GM18951 (cell line): ENCODE measurements around the gene PDE4D.

Experiments used
- POLR2A ChIP-seq: IDR thresholded peaks from 4 replicates; pipeline ENCODE4 v1.6.1; 2011; ENCODE audit warnings: mild to moderate bottlenecking; ENCODE audit not compliant: insufficient read length, insufficient read depth; ENCODE audit errors: extremely low read depth
- in situ Hi-C: fragments of 300-500 bp; cut with MboI; formaldehyde crosslinking; loops from one replicate; pipeline ENCODE4 v1.12.0; 2022; ENCODE audit warnings: low sequenced_read_pairs, mixed read lengths, inconsistent platforms; ENCODE audit not compliant: unreplicated experiment

PDE4D gene

DNA sequence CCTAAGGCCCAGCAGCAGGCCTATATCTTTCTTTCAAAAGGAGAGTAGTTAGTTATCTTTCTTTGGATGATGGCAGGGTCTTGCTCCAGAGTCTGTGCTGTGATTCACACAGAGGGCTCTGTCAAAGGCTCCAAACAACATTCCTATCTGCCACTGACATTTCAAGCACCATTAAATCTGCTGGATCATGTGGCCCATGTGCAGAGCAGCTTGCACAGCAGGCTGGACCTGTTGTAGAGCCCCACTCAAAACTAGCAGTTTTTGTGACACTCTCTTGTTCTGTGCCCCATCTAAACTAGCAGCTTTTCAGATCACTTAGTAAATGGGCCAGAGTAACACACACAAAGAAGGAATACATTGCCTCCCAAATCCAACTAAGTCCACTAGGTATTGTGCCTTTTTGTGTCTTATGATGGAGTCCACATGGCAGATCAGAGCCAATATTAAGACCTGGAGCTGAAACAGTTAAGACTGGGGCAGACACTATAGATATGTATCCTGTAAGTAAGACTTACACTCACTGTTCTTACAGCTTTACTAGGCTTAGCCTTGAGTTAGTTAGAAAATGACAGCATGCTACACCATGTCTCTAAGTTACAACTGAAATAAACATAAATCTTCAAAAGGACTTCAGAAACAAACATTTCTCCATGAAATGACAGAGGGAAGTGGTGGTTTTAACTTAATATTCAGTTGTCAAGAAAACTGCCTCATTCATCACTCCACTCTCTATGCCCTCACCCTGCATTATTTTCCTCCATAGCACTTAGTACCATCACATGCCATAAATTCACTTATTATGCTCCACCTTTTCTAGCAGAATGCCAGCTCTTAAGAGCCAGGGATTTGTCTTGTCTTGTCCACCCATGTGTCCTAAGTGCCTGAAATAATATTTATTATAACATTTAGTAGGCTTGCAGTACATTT lies 909.7 kb downstream of the PDE4D start:
- in situ Hi-C loops = no loop called here
- TF ChIP-seq POLR2A = no peak

DNA sequence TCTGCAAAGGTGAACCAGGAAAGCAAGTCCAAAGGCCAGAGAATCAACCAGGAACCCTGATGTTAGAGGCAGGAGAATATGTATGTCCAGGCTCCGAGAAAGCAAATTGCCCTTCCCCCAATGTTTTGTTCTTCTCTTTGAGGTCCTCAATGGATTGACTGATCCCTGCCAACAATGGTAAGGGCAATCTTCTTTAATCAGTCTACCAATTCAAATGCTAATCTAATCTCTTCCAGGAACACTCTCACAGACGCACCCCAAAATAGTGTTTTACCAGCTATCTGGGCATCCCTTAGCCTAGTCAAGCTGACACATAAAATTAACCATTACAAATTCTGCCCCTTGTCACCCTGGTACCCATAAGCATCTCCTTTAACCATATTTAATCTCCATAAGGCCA lies 912.6 kb downstream of the PDE4D start:
- no peak for TF ChIP-seq POLR2A
- in situ Hi-C loops = no loop called here

DNA sequence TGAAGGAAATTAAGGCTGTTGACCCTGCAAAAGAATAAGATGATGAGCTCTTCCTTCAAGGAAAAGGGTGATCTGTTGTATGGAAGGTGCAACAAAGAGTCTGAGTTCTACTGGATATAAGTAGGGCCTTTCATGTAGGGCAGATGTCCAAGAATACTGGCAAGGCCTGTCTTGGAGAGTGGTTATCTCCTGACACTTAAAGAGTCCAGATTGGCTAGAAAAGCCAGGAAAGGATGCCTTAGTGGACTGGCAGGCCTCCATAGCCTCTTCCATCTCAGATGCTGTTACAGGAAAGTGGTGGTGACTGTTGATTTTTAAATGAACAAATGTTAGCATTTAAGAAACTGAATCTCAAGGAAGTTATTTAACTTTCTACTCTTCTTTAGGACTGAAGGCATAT lies 914.4 kb downstream of the PDE4D start:
- in situ Hi-C loops = no loop called here

DNA sequence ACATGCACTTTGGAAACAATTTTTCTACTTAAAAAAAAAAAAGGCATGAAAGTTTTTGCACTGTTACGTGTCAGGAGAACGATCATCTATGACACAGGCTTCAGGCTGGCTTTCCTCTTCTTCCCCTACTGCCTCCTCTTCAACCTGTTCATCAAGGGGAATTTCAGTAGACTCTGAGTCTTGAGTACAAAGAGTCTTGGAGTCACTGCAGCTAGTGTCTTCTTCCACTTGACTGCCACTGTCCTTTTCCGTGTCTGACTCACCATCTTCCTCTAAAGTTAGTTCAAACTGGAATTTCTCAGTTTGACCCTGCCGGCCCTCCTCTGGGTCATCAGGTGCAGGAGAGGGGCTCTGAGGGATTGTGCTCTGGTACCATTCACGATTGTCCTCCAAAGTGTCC lies 918.9 kb downstream of the PDE4D start:
- in situ Hi-C loops = no loop called here

More for the DNA sequence above, 914.4 kb downstream of the PDE4D start:
- TF ChIP-seq POLR2A = no peak

DNA sequence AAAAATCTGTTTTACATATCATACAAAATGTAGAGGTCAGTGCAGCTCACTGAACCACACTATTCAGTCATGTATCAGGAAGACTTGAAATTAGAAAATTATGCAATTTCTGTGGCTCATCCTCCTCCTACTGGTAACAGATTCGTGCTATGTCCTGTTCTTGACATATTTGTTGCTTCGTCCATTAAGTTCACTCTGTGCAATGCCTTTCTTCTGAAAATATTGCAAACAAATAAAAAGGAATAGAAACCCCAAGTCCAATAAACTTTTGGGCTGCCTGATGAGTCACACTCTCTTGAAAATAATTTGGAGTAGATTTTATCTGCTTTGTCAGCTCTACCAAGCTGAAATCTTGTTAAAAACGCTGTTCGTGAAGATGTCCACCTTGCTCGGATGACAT lies 919.4 kb downstream of the PDE4D start:
- TF ChIP-seq POLR2A = no peak
- in situ Hi-C loops = no loop called here

More for the DNA sequence above, 918.9 kb downstream of the PDE4D start:
- TF ChIP-seq POLR2A = no peak

DNA sequence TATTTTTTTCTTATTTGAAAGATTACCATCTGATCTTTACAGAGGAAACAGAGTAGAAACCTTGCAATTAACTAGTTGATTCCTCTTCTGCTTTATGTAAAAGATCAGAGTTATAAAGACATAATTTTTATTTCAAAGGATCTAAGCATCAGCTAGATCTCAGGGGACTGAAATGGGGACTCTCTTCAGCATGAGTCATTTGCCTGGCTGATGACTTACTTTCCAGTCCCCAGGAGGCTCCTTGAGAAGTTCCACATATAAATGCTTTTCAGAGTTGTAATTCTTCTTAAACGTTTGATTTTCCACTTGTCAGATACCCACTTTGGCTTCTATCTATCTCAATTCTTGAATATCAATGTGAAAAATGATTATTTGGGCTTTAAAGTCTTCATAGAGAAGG lies 921.2 kb downstream of the PDE4D start:
- in situ Hi-C loops = no loop called here
- no peak for TF ChIP-seq POLR2A

DNA sequence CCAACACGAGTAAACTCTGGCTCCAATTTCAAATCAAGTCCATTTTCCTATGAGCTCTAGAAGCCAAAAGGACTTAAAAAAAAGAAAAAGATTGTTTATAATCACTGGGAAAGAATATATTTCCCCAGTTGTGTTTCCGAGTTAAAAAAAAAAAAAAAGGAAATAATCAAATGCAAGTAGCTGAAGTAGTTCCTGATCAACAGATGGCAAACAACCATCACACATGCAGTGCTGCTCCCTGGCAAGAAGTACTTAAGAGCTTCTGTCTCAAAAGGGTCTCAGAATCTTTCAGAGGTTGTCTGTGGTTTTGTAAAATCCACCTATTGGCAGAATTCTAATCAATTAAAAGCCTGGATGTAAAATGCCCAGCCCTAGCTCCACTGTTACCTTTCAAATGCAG lies 922.8 kb downstream of the PDE4D start:
- in situ Hi-C loops = no loop called here
- TF ChIP-seq POLR2A = no peak

DNA sequence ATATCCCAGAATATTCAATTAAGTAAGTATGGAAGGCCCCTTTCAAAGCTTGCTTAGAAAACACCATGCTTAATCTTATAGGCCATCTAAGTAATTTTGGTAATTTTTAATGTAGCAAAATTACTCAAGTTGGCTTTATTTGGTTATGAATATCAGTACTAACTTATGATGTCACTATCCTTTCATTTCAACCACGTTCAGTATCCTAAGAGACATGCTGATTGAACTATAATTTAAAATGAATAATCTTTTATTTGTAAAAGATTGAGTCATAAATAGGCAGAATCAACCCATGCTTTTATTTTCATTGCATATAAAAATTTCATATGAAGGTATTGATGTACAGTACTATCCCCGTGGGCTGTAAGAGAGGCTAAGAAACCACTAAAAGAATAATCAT lies 923.7 kb downstream of the PDE4D start:
- TF ChIP-seq POLR2A = no peak
- in situ Hi-C loops = no loop called here

DNA sequence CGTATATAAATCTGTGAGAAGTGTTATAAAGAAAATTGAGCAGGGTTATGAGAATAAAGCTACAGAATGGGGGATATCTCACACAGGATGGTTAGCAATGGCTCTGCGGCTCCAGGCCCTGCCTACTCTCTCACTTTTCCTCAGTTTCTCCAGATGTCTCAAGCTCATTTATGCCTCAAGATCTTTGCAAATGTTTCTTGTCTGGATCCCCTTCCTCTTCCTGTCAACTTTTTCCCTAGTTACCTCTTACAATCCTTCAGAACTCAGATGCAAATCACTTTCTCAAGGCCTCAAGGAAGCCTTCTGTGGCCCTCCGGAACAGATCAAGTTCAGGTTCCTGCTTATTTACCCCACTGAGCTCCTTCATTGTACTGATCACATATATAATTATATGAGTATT lies 924.3 kb downstream of the PDE4D start:
- in situ Hi-C loops = no loop called here

DNA sequence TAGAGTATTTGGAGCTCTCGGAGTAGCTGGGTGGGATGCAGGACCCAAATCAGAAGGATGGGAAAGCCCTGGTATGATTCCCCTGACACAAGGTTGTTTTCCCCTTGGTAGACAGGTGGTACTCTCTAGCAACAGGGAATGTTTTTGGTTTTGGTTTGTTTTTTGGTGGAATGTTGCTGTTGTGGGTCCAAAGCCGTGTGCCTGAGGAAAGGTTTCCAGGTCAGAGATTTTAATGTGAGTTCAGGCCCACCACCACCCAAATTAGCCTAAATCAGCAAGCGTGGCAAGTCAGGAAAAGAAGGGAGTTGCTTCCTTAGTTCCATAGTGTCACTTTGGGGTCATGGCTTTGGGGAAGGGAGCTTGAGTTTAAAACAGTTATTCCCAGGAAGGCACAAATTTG lies 925.2 kb downstream of the PDE4D start:
- no peak for TF ChIP-seq POLR2A
- in situ Hi-C loops = no loop called here

More for the DNA sequence above, 924.3 kb downstream of the PDE4D start:
- TF ChIP-seq POLR2A = no peak

DNA sequence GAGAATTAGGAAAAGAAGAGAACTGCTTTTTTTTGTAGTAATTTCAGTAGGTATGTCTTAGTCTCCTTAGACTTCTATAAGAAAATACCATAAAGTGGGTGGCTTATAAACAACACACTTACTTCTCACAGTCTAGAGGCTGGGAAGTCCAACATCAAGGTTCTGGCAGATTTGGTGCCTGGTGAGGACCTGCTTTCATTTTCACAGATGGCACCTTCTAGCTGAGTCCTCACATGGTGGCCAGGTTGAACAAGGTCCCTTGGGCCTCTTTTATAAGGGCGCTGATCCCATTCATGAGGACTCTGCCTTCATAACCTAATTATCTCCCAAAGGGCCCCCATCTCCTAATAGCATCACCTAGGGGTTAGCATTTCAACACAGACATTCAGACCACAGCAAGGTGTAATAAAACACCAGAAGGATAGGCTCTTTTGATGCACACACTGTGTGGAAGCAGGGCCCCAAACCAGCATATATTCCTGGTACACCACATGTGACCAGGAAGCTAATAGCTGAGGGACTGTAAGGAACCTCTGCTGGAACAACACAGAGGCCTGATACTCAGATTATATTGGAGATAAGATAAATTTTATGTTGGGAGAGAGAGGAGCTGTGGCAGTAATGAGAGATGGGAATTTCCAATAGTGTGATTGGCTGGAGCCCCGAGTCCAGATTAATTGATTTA lies 925.8 kb downstream of the PDE4D start:
- no peak for TF ChIP-seq POLR2A
- in situ Hi-C loops = no loop called here

DNA sequence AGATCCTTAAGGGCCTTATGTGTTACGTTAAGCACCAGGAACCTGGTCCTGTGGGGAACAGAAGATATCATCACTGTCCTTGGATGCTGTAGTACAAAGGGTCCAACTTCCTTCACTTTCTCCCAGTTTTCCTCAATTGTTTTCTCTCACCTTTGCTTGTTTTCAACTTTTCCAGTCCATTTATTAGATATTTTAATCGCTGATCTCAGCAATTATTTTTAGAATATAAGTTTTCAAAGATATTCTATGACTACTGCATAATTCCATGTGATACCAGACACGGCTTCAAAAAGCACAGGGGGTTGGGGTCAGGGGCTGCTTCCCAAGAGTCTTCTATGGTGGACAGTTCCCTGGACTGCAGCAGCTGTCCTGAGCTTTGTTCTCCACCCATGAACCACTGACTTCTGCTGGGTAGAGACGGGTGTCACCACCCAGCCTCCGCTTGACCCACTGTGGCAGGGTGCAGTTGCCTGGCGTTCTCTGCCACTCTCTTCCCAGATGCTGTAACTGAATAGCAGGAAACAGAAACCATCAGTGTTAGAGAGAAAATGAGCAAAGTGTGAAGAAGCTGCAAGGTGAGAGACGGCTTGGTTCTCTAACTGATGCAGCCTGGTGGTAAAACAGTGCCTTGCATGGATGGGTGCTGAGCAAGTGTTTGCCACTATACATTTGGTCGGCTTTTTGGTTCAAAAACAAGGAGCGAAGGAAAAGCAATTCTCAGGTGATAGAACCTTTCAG lies 927.7 kb downstream of the PDE4D start:
- TF ChIP-seq POLR2A = no peak
- in situ Hi-C loops = no loop called here

DNA sequence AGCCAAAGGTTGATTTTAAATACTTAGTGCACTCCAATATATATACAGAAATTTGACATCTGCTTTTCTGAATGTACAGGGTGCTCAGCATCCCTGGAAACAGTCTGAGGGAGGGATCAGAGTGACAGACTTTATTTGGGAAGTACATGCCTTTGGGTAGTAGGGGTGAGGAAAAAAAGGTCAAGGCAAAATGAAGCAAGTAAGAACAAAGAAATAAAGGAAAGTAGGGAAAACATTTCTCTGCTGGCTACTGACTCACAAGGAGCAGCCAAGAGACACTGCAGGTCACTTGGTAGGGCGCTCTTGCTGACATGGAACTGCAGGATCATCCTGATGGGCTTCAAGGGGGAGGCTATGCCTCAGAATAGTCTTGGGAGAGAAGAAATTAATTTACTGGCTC lies 929.7 kb downstream of the PDE4D start:
- no peak for TF ChIP-seq POLR2A
- in situ Hi-C loops = no loop called here
